Iris pigment epithelial cell (primary cell): Measurements from ENCODE around the gene RTCB.

Experiments used
- DNase-seq: peaks from one replicate; pipeline ENCODE4 v3.0.0-alpha.2; 2011; ENCODE audit warnings: low read depth

RTCB gene

GRCh38 chr22:32339190-32340012 is 72.6 kb downstream of the RTCB start:
- no peak for DNase-seq

GRCh38 chr22:32338757-32339156 is 73.3 kb downstream of the RTCB start:
- no peak for DNase-seq
